DND-41 (cell line): ENCODE results near the gene RNF186.

Experiments used
- ATAC-seq: fragments of 200-7000 bp; cut with Tn5 transposase; 3 replicates; pipeline ENCODE4 v1.9.1; 2021; ENCODE audit warnings: low read depth; ENCODE audit not compliant: insufficient read depth
- DNase-seq: peaks from one replicate; pipeline ENCODE4 v3.0.0-alpha.2; 2020
- H2AFZ ChIP-seq: 2 replicates; pipeline ENCODE4 v1.6.0; 2012; ENCODE audit warnings: low read depth, low read length
- H3K27ac ChIP-seq: 2 replicates; pipeline ENCODE4 v1.5.1; 2012; ENCODE audit warnings: low read length, inconsistent platforms
- H3K27me3 ChIP-seq: fragments of 200-600 bp; sonication (generic); 2 replicates; pipeline ENCODE4 v1.6.0; 2012; ENCODE audit warnings: low read length, mild to moderate bottlenecking, inconsistent platforms; ENCODE audit not compliant: insufficient read depth, poor library complexity
- H3K36me3 ChIP-seq: 2 replicates; pipeline ENCODE4 v1.5.1; 2012; ENCODE audit warnings: low read length, inconsistent platforms; ENCODE audit not compliant: insufficient read depth
- H3K4me1 ChIP-seq: 2 replicates; pipeline ENCODE4 v1.5.1; 2012; ENCODE audit warnings: mild to moderate bottlenecking, low read length; ENCODE audit not compliant: insufficient read depth
- H3K4me2 ChIP-seq: 2 replicates; pipeline ENCODE4 v1.6.0; 2012; ENCODE audit warnings: mild to moderate bottlenecking, moderate library complexity, low read length, inconsistent platforms; ENCODE audit not compliant: insufficient read depth
- H3K4me3 ChIP-seq, 2 experiments: fragments of 200-600 bp in 1 of 2; shearing (Covaris generic) in 1 of 2; 2 replicates each; pipeline ENCODE4 v1.5.1; 2012 to 2016; ENCODE audit warnings: inconsistent platforms in 2 of 2, low read length in 2 of 2, mild to moderate bottlenecking in 2 of 2, low read depth in 1 of 2, moderate library complexity in 1 of 2
- H3K79me2 ChIP-seq: 2 replicates; pipeline ENCODE4 v1.6.0; 2012; ENCODE audit warnings: low read length, inconsistent platforms; ENCODE audit not compliant: insufficient read depth
- H3K9ac ChIP-seq: 2 replicates; pipeline ENCODE4 v1.6.0; 2012; ENCODE audit warnings: low read depth, mild to moderate bottlenecking, inconsistent platforms, low read length, moderate library complexity
- H3K9me3 ChIP-seq: 2 replicates; pipeline ENCODE4 v1.5.1; 2012; ENCODE audit warnings: low read length, moderate library complexity, mild to moderate bottlenecking, inconsistent platforms; ENCODE audit not compliant: insufficient read depth, severe bottlenecking
- H4K20me1 ChIP-seq: 2 replicates; pipeline ENCODE4 v1.6.0; 2012; ENCODE audit warnings: low read length; ENCODE audit not compliant: insufficient read depth
- CTCF ChIP-seq: IDR thresholded peaks from 2 replicates; pipeline ENCODE4 v1.5.1; 2012; ENCODE audit warnings: borderline replicate concordance, low read length, moderate library complexity, mild to moderate bottlenecking; ENCODE audit not compliant: poor library complexity, severe bottlenecking; ENCODE audit errors: extremely low read depth
- EZH2 ChIP-seq: IDR thresholded peaks from 3 replicates; pipeline ENCODE4 v1.6.1; 2012; ENCODE audit warnings: borderline replicate concordance, low read depth, mild to moderate bottlenecking, moderate library complexity, low read length, inconsistent platforms; ENCODE audit not compliant: severe bottlenecking

The RNF186 gene

GRCh38 chr1:19861842-19862530 is 46.9 kb upstream of the RNF186 start:
- H3K4me2 ChIP-seq = no peak overlapping the region
- TF ChIP-seq CTCF (no peak), EZH2 (no peak)
- DNase-seq = no peak

DNA sequence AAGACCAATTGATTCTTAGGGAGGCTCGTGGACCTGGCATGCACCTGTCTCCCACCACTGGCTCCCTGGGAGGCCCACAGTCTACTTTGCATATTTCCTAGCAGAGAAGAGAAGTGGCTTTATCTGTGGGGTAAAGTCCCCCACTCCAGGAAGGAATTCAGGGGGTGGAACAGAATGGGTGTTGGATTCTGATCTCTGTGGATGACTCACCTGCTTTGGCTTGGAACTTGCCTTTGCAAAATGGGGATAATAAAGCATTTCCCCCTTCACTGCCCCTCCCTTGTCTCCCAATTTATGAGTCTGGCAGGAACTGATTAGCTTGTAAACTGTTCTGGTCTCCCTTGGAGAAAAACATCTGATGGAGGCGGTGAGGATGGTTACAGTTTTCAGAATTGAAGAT is 46.0 kb upstream of the RNF186 start:
- Histone ChIP-seq H3K4me2 (no peak overlapping the region), H3K9me3 (peaks cover 2% of the 10 kb centered on the region), H2AFZ (no peak overlapping the region), H3K27ac (no peak overlapping the region), H3K4me3 (no peak overlapping the region), H3K79me2 (no peaks in the 10 kb centered on the region), H3K4me1 (no peaks in the 10 kb centered on the region), H3K27me3 (peaks cover 3% of the 10 kb centered on the region), H4K20me1 (no peaks in the 10 kb centered on the region), H3K9ac (no peak overlapping the region), H3K36me3 (no peaks in the 10 kb centered on the region)
- ATAC-seq (no peak), DNase-seq (no peak)
- TF ChIP-seq EZH2 (no peak), CTCF (no peak)

More at GRCh38 chr1:19861842-19862530, 46.9 kb upstream of the RNF186 start:
- no peaks in the 10 kb centered on the region for H3K4me1 ChIP-seq
- no peak overlapping the region for H3K4me3 ChIP-seq
- H3K9ac ChIP-seq = no peak overlapping the region
- no peak overlapping the region for H2AFZ ChIP-seq
- peaks cover 2% of the 10 kb centered on the region for H3K9me3 ChIP-seq
- ATAC-seq = no peak
- no peaks in the 10 kb centered on the region for H4K20me1 ChIP-seq
- no peaks in the 10 kb centered on the region for H3K36me3 ChIP-seq
- H3K27me3 ChIP-seq = peaks cover 5% of the 10 kb centered on the region
- no peaks in the 10 kb centered on the region for H3K79me2 ChIP-seq
- H3K27ac ChIP-seq = no peak overlapping the region

- no peak for DNase-seq
- ATAC-seq = no peak
- no peaks in the 10 kb centered on the region for H4K20me1 ChIP-seq
- no peak overlapping the region for H3K27ac ChIP-seq
- H2AFZ ChIP-seq = no peak overlapping the region
- no peaks in the 10 kb centered on the region for H3K4me1 ChIP-seq
- H3K79me2 ChIP-seq = no peaks in the 10 kb centered on the region
- no peak overlapping the region for H3K4me3 ChIP-seq
- TF ChIP-seq CTCF (no peak), EZH2 (no peak)
- no peak overlapping the region for H3K9ac ChIP-seq
- H3K27me3 ChIP-seq = peaks cover 3% of the 10 kb centered on the region
- peaks cover 2% of the 10 kb centered on the region for H3K9me3 ChIP-seq
- no peak overlapping the region for H3K4me2 ChIP-seq
- no peaks in the 10 kb centered on the region for H3K36me3 ChIP-seq
Measured at GRCh38 chr1:19860418-19860817, 45.3 kb upstream of the RNF186 start.

DNA sequence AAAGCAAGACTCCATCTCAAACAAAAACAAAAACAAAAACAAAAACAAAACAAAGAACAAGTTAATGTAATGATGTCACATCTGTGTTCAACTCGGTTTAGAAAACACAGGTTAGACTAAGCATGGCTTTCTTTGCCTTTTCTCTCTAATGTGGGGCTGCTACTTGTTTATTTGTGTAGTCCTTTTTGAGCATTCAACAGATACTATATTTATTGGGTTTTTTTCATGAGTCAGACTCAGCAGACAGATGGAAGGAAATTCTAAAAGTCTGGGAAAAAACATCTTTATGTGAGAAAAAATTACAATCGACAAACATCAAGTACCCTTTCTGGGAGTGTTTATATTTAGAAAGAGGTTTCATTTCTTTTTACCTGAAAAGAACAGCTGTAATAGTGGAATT is 44.8 kb upstream of the RNF186 start:
- H3K4me2 ChIP-seq = no peak overlapping the region
- no peak overlapping the region for H3K4me3 ChIP-seq
- H3K4me1 ChIP-seq = no peaks in the 10 kb centered on the region
- no peak overlapping the region for H3K27ac ChIP-seq
- no peaks in the 10 kb centered on the region for H3K79me2 ChIP-seq
- no peak for DNase-seq
- no peak for TF ChIP-seq EZH2
- no peak for TF ChIP-seq CTCF
- no peaks in the 10 kb centered on the region for H4K20me1 ChIP-seq
- H3K9me3 ChIP-seq = peaks cover 2% of the 10 kb centered on the region
- peaks cover 3% of the 10 kb centered on the region for H3K27me3 ChIP-seq
- H2AFZ ChIP-seq = no peak overlapping the region
- H3K36me3 ChIP-seq = no peaks in the 10 kb centered on the region
- H3K9ac ChIP-seq = no peak overlapping the region
- no peak for ATAC-seq
